HepG2 (cell line): ENCODE measurements around the gene DCC. TPM values are rescaled to one million over a fixed set of nuclear protein-coding genes. Genes with fewer than 3 reads are reported as not detected.
A peak's percentile ranks its signal among the peaks of the same experiment; 100 is the strongest.

Source experiments
- ATAC-seq: fragments of 200-7000 bp; cut with Tn5 transposase; 3 replicates; pipeline ENCODE4 v1.9.1; 2020; ENCODE audit warnings: mild to moderate bottlenecking, moderate library complexity
- BruUV-seq: library from RNA; stranded (reverse); fragments of 400-500 nt; replicated peaks from 2 replicates; lab custom pipeline; 2021; lab: Mats Ljungman, UMichigan
- CTCF ChIA-PET: fragments of 300-600 bp; formaldehyde crosslinking; extraction: SDS; loops from one replicate; lab custom pipeline; 2021; ENCODE audit warnings: low total read pairs, inconsistent platforms, low intra/inter-chr PET ratio; lab: Yijun Ruan, JAX
- POLR2A ChIA-PET: fragments of 350-600 bp; sonication (Branson Sonifier 250); formaldehyde crosslinking; loops from one replicate; lab custom pipeline; 2020; ENCODE audit warnings: antibody characterized with exemption, inconsistent platforms; lab: Yijun Ruan, JAX
- DNase-seq: peaks from one replicate; pipeline ENCODE4 v3.0.0-alpha.2; 2015; ENCODE audit warnings: low spot score
- FAIRE-seq: peaks from 3 replicates; lab custom pipeline; 2011; peaks lifted over from hg19 to GRCh38; lab: Jason Lieb, UNC
- H2AFZ ChIP-seq: one replicate; pipeline ENCODE4 v1.6.1; 2011; ENCODE audit warnings: low read length, inconsistent platforms
- H3K27ac ChIP-seq: fragments of 300-600 bp; 3 replicates; pipeline ENCODE4 v1.8.0; 2011; ENCODE audit warnings: mixed run types, mild to moderate bottlenecking, mixed read lengths, low read length, inconsistent platforms; ENCODE audit not compliant: insufficient read depth; ENCODE audit errors: extremely low read length
- H3K27me3 ChIP-seq, 2 experiments: fragments of 200-600 bp in 1 of 2; 2 replicates in 1 of 2; 3 replicates in 1 of 2; pipeline versions ENCODE4 v1.6.0 to v1.8.0; 2011; ENCODE audit warnings: low read length in 2 of 2, mild to moderate bottlenecking in 2 of 2, moderate library complexity in 2 of 2, inconsistent platforms in 1 of 2; ENCODE audit not compliant: insufficient read depth in 2 of 2, control insufficient read depth in 1 of 2
- H3K36me3 ChIP-seq, 2 experiments: fragments of 200-600 bp in 1 of 2; replicated peaks in 1 of 2; 2 replicates in 1 of 2; 3 replicates in 1 of 2; pipeline versions ENCODE4 v1.5.1 to v1.8.0; 2011; ENCODE audit warnings: low read length in 2 of 2, inconsistent platforms in 1 of 2; ENCODE audit not compliant: insufficient read depth in 2 of 2, control insufficient read depth in 1 of 2
- H3K4me1 ChIP-seq: 2 replicates; pipeline ENCODE4 v1.5.1; 2012; ENCODE audit warnings: low read length, inconsistent platforms; ENCODE audit not compliant: insufficient read depth
- H3K4me2 ChIP-seq: 2 replicates; pipeline ENCODE4 v1.6.0; 2011; ENCODE audit warnings: low read depth, low read length, inconsistent platforms
- H3K4me3 ChIP-seq, 3 experiments: fragments of 200-600 bp in 1 of 3; sonication (generic), shearing (Covaris generic) in 1 of 3; replicated peaks in 1 of 3; 2 replicates each; pipeline ENCODE4 v1.5.1; 2011 to 2016; ENCODE audit warnings: low read length in 3 of 3, inconsistent platforms in 2 of 3, low read depth in 2 of 3, mild to moderate bottlenecking in 2 of 3, control low read depth in 1 of 3, mixed read lengths in 1 of 3; ENCODE audit not compliant: insufficient read depth in 1 of 3
- H3K79me2 ChIP-seq: one replicate; pipeline ENCODE4 v1.6.1; 2011; ENCODE audit warnings: low read length, inconsistent platforms; ENCODE audit not compliant: insufficient read depth
- H3K9ac ChIP-seq: 2 replicates; pipeline ENCODE4 v1.6.0; 2011; ENCODE audit warnings: mild to moderate bottlenecking, low read depth, low read length, inconsistent platforms; ENCODE audit not compliant: insufficient read depth
- H3K9me3 ChIP-seq: 2 replicates; pipeline ENCODE4 v1.5.1; 2012; ENCODE audit warnings: mild to moderate bottlenecking, low read length
- H4K20me1 ChIP-seq: 2 replicates; pipeline ENCODE4 v1.6.0; 2011; ENCODE audit warnings: inconsistent platforms, mild to moderate bottlenecking, low read length, moderate library complexity; ENCODE audit not compliant: insufficient read depth
- AKNA ChIP-seq: sonication (generic); formaldehyde crosslinking; IDR thresholded peaks from 2 replicates; pipeline ENCODE4 v1.4.0; 2020; ENCODE audit warnings: missing genetic modification reagents, borderline replicate concordance
- CREB1 ChIP-seq, 2 experiments: fragments of 450-650 bp in 1 of 2; IDR thresholded peaks; 2 replicates each; pipeline ENCODE4 v1.6.1; 2016 to 2017; ENCODE audit warnings: control low read depth in 1 of 2, mild to moderate bottlenecking in 1 of 2, missing compliant biosample characterization in 1 of 2, missing genetic modification characterization in 1 of 2
- GABPA ChIP-seq, 2 experiments: IDR thresholded peaks; 2 replicates each; pipeline ENCODE4 v1.6.1; 2011 to 2016; ENCODE audit warnings: low read depth in 2 of 2, low read length in 1 of 2, missing biosample characterization in 1 of 2, missing genetic modification characterization in 1 of 2
- KDM5A ChIP-seq: fragments of 200-600 bp; sonication (generic); IDR thresholded peaks from 2 replicates; pipeline ENCODE4 v1.7.0; 2018; ENCODE audit warnings: antibody characterized with exemption, mild to moderate bottlenecking, low read length, borderline replicate concordance
- MIER2 ChIP-seq: IDR thresholded peaks from 2 replicates; pipeline ENCODE4 v1.6.1; 2016; ENCODE audit warnings: missing biosample characterization, missing genetic modification reagents
- NR0B2 ChIP-seq: sonication (generic); formaldehyde crosslinking; IDR thresholded peaks from 2 replicates; pipeline ENCODE4 v1.4.0; 2020; ENCODE audit warnings: mild to moderate bottlenecking, missing genetic modification reagents
- PHF20 ChIP-seq: sonication (generic); formaldehyde crosslinking; IDR thresholded peaks from 2 replicates; pipeline ENCODE4 v1.5.0; 2020; ENCODE audit warnings: mild to moderate bottlenecking, missing genetic modification reagents
- SKIL ChIP-seq: sonication (generic); formaldehyde crosslinking; IDR thresholded peaks from 2 replicates; pipeline ENCODE4 v1.8.0; 2022; ENCODE audit warnings: missing genetic modification reagents, mild to moderate bottlenecking, moderate library complexity, borderline replicate concordance
- SMARCC2 ChIP-seq: fragments of 450-650 bp; IDR thresholded peaks from 2 replicates; pipeline ENCODE4 v1.6.1; 2017; ENCODE audit warnings: antibody characterized with exemption, mild to moderate bottlenecking
- ZFP1 ChIP-seq: IDR thresholded peaks from 2 replicates; pipeline ENCODE4 v1.6.1; 2016
- ZNF503 ChIP-seq: sonication (generic); formaldehyde crosslinking; IDR thresholded peaks from 2 replicates; pipeline ENCODE4 v1.4.0; 2020; ENCODE audit warnings: missing genetic modification reagents
- ZNF556 ChIP-seq: sonication (generic); formaldehyde crosslinking; IDR thresholded peaks from 2 replicates; pipeline ENCODE4 v1.4.0; 2020; ENCODE audit warnings: mild to moderate bottlenecking, missing genetic modification reagents, borderline replicate concordance
- ZZZ3 ChIP-seq: sonication (generic); formaldehyde crosslinking; IDR thresholded peaks from 2 replicates; pipeline ENCODE4 v1.4.0; 2020; ENCODE audit warnings: missing genetic modification reagents, mild to moderate bottlenecking, borderline replicate concordance
- WGBS: methylation state at CpG from one replicate; pipeline ENCODE4 v1.1.6; 2017; ENCODE audit warnings: low lambda C conversion rate; 5-methylcytosine and 5-hydroxymethylcytosine counted together
- in situ Hi-C: cut with HindIII; loops from 2 replicates; pipeline ENCODE4 v1.10.0; 2017; ENCODE audit warnings: low pct_unique_long_range_greater_than_20kb; ENCODE audit not compliant: extremely low pct_ligation_motif_present
- intact Hi-C: fragments of 100-400 bp; cut with micrococcal nuclease; formaldehyde crosslinking; loops from one replicate; pipeline ENCODE4 v1.10.0; 2022; ENCODE audit not compliant: unreplicated experiment
- polyA plus RNA-seq, 8 experiments: library from polyadenylated mRNA; depleted of rRNA in 3 of 8; stranded (reverse) in 7 of 8; unstranded in 1 of 8; fragments of >200 nt; fragmentation: Illumina TruSeq in 4 of 8; extraction: Trizol in 4 of 8; gene quantifications; 2 replicates each; pipeline versions ENCODE4 v1.2.1 to v1.2.3, GENCODE V29; 2011 to 2016; ENCODE audit warnings: low read depth in 4 of 8, missing spikeins in 1 of 8, mixed read lengths in 1 of 8; ENCODE audit not compliant: insufficient read depth in 1 of 8
- total RNA-seq, 5 experiments: library from RNA; depleted of rRNA; stranded (reverse); fragments of >200 nt; fragmentation: Illumina TruSeq; extraction: Trizol; gene quantifications; 2 replicates each; pipeline ENCODE4 v1.2.3, GENCODE V29; 2016; ENCODE audit warnings: low read depth in 1 of 5

DCC gene
- total and polyA plus RNA-seq, 2 of the 13 experiments (the other 11 are each of a cell fraction or from before 2014, with no cell fraction given) = not detected

- TF ChIP-seq KDM5A (no peak), NR0B2 (CRISPR knock-in tag) (no peak), AKNA (CRISPR knock-in tag) (no peak)
Observed at GRCh38 chr18:52408800-52409302, 68.9 kb downstream of the DCC start (continued).

GRCh38 chr18:52409727-52410126 lies 69.7 kb downstream of the DCC start:
- Histone ChIP-seq H2AFZ (peak overlapping the region; percentile 5), H3K9ac (no peak overlapping the region), H3K79me2 (no peaks in the 10 kb centered on the region), H3K27me3 (no peaks in the 10 kb centered on the region), H3K27ac (no peak overlapping the region), H3K36me3 (no peaks in the 10 kb centered on the region), H3K4me2 (0 out of 2 replicates have a peak overlapping the region, but pooled peaks have one; percentile 29), H3K9me3 (no peaks in the 10 kb centered on the region), H4K20me1 (no peaks in the 10 kb centered on the region), H3K4me1 (no peaks in the 10 kb centered on the region), H3K4me3 (0 out of 6 replicates have a peak overlapping the region, but pooled peaks of 1 of the 3 experiments have one; percentile 7)
- ChIA-PET CTCF (no interaction called here), POLR2A (no interaction called here)
- intact Hi-C loops (loop anchor here (2.0 to 5.0 kb wide), 2 partner anchors 103 to 741 kb away; no protein-coding TSS in a partner anchor), in situ Hi-C loops (no loop called here)
- peak; percentile 85 for ATAC-seq
- peak; percentile 12 for DNase-seq
- BruUV-seq = no TSS peak
- WGBS = 11% methylated on average over 1 of the region's 1 CpG
- no peak for FAIRE-seq
- TF ChIP-seq MIER2 (CRISPR knock-in tag) = no peak
- TF ChIP-seq SMARCC2 = no peak
- no peak for TF ChIP-seq ZZZ3 (CRISPR knock-in tag)
- peak; percentile 28; the same call in 1 of the 2 replicates for TF ChIP-seq CREB1 (IDR thresholded peaks at IDR 0.05)
- TF ChIP-seq CREB1 (CRISPR knock-in tag; IDR thresholded peaks at IDR 0.05) = no peak
- TF ChIP-seq ZFP1 (CRISPR knock-in tag) = no peak
- TF ChIP-seq SKIL (CRISPR knock-in tag) = no peak
- TF ChIP-seq ZNF556 (CRISPR knock-in tag) = no peak
- TF ChIP-seq GABPA (IDR thresholded peaks at IDR 0.05; ENCODE audit: low read depth, low read length) = no peak
- TF ChIP-seq GABPA (CRISPR knock-in tag; IDR thresholded peaks at IDR 0.05; ENCODE audit: low read depth) = no peak
- TF ChIP-seq ZNF503 (CRISPR knock-in tag) = no peak
- no peak for TF ChIP-seq PHF20 (CRISPR knock-in tag)
